Measurements from ENCODE around the gene LRP1B.

The LRP1B gene

DNA sequence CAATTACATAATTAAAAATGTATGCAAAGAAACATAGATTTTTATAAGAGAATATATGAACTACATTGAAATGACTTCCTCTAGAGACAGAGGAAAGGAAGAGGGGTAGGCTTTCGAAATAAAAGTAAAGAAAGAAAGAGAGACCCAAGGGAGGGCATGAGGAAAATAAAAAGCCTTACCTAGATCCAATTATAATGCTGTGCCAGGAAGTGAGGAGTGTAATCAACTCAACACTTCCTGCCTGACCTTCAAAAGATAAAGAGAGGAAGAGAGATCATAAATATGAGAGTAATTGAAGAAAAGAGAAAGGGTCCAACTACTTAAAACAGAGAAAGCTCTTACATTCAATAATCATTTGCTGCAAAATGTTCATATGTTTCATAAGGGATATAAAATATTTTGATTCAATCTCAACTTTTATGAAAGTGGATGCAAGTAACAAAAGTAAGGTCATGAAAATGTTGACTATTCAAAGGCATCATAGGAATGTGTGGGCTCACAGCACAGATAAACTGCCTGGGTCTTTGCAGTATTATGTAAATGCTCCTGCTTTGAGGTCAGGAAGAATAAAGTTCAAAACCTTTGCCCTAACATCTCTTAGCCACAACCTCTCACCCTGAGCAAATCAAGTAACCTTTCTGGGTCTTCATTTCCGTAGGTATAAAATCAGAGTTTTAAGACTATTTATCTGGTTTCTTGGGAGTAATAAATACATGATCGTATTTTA, 1237.7 kb downstream of the LRP1B start:
- DNase-seq (ENCODE audit: low spot score), result no peak

DNA sequence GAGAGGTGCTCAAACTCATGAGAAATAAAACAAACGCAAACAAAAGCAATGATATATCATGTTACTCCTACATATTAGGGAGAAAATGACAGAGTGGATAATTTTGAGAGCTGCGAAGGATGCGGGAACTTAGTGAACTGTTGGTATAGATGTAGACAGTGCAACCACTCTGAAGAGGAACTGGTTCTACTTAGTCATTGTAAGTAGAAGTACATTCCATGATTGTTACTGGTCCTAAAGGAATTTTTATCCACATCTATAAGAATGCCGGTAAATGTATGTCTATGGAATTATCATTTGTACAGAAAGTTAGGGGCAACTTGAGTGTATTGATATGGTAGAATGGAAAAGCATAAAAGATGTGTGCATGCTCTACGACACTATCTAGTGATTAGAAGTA, 1238.4 kb downstream of the LRP1B start:
- no peak for DNase-seq (ENCODE audit: low spot score)

DNA sequence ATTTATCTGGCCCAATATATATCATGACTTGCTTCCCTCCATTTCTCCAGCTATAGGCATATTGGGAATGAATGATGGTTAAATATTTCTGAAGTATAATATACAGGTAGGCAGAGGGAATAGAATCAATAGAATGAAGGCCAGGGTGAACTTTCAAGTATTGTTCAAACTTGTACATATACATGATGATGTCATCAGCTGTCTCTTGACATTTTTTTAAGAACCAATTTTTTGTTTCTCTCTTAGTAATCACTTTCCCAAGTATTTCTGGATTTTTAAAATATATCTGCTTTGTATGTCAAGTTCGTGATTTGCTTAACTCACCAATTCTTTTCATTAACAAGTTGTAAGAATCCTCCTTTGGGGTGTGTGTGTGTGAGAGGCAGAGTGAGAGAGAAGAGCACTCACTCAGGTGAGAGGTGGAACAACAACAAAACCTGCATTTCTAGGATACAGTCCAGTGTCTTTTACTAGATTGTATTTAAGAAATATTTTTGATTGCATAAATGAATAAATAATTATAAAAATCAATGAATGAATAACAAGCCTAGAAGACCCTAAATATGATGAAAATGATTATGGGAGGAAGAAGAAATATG, 1239.1 kb downstream of the LRP1B start:
- DNase-seq (ENCODE audit: low spot score), result no peak

DNA sequence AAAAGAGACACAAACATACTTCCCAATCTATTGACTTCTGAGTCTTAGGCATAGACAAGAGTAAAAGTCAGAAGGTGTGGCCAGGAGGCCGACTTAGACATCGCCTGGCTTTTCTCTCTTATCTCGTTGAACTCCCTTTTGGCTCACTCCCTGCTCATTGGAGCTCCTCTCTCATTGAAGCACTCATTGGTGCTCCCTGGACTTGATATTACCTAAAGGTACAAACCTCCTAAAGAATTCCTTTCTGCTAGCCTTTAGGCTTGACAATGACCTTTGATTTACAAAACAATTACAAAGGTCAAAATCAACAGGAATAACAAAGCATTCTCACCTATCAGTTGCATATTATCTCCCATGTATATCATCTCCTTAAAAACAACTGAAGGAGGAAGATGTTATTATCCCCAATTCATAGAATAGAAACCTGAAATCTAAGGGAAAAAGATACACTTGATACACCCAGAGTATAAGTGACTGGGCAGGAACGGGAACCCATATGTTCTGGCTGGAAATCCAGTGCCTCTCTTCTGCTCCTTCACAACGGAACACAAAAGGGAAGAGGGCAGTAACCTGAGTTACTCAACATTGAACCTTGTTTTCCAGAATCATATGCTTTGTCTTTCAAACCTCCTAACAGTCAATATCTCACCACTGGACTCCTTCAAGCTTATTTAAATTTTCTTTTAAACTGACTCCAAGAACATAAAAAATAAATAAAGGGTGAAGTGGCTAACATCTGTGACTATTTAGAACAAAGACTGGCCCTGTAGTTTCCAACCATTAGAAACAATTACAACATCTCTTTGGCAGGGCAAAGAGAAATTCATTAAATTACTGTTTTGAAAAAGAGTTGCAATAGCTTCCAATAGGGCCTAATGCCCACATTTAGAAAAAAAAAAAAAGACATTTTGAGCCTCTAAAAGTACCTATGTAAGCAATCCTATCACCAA, 1247.9 kb downstream of the LRP1B start:
- DNase-seq (ENCODE audit: low spot score), result no peak

DNA sequence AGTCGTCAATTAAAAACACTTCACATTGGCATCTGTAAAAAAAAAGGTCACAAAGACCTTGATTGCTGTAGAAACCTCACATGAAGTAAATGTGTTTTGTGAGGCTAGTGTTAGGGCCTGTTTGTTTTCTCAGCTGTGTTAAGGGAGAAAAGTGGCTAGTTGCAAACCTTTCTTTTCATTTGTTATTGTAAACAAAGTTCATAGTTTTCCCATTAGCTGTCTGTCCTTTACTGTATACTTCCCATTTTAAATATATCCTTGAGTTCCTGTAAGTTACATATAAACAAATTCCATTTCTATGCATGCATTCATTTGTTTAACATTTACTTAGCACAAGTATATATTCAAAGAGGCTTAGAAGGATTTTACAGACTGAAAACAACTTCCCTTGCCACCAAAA, 1250.2 kb downstream of the LRP1B start:
- DNase-seq (ENCODE audit: low spot score), result no peak

DNA sequence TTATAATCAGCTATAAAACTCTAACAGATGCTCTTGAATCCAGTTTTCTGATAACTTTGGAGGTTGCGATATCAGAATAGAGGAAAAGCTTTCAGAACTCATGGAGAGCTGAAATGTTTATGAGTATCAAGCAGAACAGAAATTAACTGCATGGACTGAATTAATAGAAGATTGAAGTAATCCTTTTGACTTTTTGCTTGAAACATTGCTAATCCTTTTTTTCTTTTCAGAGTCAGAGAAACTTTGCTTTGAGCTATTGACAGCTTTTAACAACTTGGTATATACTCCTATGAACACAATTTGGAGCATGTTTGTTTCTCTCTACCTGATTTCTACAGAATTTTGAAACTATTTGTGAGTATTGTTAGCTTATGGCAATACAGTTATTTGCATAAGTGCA, 1254.8 kb downstream of the LRP1B start:
- no peak for DNase-seq (ENCODE audit: low spot score)

DNA sequence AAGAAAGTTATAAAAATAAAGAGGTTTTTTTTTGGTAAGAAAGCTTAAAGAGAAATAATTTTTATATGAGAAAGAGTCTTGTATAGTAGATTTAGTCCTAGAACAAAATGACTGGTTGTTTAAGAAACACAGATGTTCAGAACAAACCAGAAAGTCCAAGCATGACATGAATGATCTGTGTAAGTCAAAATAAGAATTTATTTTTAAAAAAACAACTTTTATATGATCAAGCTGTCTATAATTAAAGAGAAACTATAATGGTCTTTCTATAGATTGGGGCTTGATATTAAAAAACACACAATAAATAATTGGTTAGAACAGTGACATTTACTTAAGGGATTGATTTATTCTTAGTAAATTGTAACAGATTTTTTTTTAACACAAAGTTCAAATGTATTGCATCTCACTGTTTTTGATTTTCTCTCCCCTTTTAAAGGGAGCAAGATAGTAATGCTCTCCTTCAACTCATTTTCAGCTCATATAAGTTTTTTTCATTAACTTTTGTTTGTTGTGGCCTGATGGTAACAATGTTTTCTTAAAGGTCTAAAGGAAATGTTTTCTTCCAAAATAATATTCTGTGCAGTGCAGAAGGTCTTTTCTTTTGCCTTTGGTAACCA, 1256.8 kb downstream of the LRP1B start:
- DNase-seq (ENCODE audit: low spot score), result no peak

DNA sequence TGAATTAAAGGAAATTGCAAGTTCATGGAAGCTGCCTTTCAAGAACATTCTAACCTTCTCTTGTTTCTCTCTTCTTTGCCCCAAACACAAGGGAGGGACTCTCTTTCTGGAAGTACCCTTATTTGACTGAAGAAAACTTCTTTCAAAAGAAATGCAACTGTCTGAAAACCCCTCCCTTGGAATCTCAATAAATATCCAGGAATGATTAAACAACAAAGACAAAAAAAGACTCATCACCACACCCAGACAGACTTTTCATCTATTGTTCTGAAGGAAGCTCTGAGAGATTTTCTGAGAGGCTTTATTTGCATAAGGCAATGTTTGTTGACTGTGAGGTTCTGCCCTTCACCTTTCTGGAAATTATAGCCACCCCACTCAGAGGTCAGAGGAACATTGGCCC, 1260.9 kb downstream of the LRP1B start:
- no peak for DNase-seq (ENCODE audit: low spot score)

DNA sequence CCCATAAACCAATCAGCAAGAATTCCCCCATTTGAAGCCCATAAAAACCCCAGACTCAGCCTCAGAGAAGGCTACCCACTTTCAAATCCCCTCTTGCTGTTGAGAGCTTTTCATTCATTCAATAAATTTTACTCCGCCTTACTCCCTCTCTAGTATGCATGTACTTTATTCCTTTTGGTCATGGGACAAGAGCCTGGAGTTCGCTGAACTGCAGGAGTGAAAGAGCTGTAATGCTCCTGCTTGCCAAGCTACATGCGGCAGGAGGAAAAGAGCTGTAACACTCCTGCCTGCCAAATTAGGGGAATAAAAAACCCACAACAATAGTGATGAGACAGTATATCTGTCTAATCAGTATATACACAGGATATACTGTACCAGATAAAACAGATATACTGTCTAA, 1261.7 kb downstream of the LRP1B start:
- DNase-seq (ENCODE audit: low spot score), result no peak

DNA sequence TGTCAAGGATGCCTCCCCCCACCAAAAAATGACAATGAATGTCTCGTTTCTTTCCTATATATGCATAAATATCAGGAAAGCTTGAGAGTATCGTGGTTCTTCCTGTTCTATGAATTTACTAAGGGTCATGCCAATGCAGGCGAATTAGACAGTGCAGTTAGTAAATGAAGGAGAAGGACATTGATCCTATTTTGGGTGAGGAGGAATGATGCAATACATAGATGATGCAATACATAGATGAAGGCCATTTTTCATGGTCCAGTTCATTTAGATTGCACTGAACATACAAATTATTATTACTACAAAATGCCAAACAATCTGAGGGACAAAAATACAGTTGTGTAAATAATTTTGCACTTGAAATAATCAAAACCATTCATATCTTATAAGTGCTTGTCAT, 1265.0 kb downstream of the LRP1B start:
- DNase-seq (ENCODE audit: low spot score), result no peak

DNA sequence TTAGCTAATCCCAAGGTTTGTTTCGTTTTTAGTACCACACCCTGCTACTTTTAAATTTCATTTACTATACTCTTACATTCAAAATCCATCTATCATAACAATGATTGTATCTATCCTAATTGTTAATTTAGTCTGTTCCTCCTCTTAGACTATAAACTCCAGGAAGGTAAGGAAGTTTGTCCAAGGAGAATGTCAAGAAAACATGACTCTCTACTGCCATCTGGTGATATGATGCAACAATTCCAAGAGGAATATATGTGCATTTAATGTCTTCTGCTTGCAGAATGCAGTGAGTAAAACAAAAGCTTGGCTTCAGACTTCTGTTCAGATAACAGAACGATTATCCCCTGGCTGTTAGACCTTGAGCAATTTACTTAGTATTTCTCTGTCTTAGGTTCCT, 1267.1 kb downstream of the LRP1B start:
- no peak for DNase-seq (ENCODE audit: low spot score)

DNA sequence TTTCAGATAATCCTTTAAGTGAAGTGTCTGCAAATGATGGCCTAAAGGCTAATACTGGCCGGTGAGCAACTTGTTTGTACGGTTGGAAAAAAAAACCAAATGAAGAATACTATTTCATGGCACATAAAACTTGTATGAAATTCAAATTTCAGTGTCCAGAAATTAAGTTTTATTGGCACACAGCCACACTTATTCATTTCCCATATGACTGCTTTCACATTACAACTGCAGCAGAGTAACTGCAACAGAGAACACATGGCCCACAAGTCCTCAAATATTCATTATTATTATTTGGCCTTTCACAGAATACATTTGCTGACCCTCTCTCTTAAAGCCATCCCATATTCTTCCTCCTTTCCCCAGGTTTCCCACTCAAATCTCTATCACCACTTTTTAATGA, 1268.6 kb downstream of the LRP1B start:
- no peak for DNase-seq (ENCODE audit: low spot score)

DNA sequence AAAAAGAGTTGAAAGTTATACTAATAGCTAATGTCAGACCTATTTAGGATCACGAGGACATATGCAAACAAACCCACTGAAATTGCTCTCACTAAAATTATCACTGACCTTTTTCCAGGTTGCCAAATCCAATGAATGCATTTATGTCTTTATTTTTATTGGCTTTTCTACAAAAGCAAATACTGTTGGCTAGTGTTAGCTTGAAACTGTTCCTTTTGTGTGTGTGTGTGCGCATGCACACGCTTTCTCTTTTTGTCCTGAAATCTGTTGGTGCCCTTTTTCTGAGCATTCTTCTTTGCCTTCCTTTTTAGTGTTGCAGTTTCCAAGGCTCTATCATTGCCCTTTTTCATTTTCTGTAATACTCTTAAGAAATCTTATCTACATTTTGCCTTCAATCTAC, 1269.2 kb downstream of the LRP1B start:
- DNase-seq (ENCODE audit: low spot score), result no peak

DNA sequence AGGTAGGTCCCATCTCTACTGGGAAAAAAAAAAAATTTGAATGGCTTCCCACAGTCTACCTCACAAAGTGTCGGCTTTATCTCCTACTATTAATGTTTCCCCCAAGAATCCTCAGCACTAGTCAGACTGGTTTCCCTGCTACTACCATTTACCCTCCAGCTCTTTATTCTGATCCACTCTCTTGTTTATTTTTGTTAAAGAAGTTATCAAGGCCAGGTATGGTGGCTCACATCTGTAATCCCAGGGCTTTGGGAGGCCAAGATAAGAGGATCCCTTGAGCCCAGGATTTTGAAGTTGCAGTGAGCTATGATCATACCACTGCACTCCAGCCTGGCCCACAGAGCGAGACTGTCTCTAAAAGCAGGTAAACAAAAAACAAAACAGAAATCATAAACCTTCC, 1275.3 kb downstream of the LRP1B start:
- DNase-seq (ENCODE audit: low spot score), result no peak

DNA sequence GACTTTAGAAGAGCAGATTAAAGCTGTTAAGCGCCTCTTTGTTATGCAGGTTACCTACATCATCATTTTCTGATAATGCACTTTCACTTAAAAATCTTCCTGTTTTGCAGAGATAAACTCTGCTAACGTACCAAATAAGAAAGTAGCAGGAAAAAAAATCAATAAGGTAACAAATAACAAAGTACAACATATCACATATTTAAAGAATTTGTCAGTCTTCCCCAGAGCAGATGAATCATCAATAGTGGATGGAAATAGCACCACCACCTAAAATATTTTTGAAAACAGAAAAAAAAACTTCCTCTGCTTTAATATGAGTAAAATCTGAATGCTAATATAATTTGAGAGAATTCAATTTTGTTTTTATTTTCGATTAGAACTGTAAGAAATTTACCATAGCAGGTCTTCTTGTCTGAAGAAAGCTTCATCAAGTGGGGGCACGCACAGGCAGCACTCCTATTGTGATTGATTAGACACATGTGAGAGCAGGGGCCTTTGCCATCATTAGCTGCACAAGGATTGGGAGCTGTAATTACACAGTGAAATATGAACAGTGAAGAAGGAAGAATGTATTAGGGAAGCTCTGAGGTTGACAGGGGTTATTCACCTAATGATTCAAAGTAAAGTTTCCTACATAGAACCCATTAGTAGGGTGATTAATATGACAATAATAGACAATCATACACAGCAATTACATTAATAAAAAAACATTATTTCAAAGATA, 1279.4 kb downstream of the LRP1B start:
- DNase-seq (ENCODE audit: low spot score), result no peak

DNA sequence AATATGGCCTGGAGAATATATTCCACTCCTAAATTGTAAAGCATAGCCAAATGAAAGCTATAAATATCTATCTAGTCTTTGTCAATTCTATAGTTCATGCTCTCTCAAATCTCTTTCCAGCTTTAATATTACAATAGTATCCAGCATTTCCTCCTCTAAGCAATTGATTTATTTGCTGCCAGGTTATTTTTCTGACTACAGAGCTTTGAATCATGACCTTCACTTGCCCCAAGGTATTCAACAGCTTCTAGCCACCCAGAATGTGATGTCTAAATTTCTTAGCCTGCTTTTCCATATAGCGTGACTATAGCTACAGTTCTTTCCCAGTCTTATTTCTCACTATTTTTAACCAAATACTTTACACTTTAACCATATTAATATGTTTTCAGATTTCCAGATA, 1287.6 kb downstream of the LRP1B start:
- no peak for DNase-seq (ENCODE audit: low spot score)

DNA sequence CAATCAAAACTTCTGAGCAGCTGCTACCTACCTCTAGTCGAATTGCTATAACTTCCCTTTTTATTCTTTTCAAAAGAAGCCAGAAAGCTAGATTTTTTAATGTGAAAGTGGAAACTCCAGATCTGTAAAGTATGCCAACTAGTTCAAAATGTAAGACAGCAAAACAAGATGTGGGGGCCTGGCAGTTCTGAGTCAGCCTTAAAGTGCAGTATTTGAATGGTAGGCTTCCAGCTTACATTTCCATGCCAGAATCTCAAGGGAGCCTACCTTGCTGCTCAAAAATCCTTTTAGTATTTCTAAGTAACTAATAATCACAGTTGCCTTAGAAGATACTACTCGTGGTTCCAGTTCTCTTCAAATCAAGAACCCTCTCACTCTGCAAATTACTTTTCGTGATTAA, 1288.7 kb downstream of the LRP1B start:
- DNase-seq (ENCODE audit: low spot score), result no peak

DNA sequence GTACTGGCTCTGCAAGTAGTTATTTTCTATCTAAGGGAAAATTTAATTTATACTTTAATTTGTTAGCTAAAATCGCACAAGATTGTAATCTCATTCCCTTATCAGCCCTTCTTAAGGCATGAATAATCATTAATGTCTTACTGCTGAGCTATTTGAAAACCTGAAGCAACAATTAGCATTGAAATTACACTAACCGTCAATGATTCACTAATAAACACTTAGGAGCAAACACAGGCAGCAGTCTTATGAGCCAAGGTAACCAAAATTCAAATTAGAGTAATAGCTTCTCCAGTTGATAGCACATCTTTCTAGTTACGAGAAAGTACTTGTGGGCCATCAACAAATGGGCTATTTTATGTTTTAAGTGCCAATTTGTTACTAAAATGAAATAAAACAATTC, 1289.7 kb downstream of the LRP1B start:
- DNase-seq (ENCODE audit: low spot score), result no peak

DNA sequence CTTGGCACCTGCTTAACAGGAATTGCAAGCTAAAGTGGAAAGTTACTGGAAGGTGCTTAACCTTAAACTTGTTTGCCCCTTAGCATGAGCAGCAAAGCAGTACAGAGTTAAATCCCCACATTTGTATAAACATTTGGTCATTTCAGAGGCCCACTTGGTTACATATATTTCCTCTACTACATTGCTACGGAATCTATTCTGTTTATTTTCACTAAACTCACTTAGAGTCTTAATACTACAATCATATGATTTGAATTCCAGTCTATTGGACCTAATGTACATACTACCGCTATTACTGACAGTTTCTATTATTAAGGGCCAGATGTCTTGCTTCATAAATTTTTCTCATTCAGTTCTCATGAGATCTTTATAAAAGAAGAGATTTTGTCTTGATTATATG, 1294.0 kb downstream of the LRP1B start:
- no peak for DNase-seq (ENCODE audit: low spot score)

DNA sequence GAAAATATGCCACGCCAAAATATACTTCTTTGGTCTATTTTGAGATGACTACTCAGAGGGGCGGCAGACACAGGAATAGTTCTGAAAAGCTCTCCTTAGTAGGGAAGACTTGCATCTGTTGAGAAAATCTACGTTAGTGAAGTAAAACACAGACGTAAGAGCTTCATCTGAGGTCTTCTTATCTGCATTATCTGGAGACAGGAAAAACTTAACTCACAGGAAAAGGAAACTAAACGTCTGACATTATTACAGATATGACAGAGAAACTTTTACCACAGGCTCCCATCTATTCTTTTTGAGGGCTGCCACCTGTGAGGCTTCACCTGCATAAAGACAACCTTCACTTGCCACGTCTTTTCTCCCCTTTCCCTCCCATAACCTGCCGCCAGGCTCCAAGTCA, 1295.7 kb downstream of the LRP1B start:
- DNase-seq (ENCODE audit: low spot score), result no peak

DNA sequence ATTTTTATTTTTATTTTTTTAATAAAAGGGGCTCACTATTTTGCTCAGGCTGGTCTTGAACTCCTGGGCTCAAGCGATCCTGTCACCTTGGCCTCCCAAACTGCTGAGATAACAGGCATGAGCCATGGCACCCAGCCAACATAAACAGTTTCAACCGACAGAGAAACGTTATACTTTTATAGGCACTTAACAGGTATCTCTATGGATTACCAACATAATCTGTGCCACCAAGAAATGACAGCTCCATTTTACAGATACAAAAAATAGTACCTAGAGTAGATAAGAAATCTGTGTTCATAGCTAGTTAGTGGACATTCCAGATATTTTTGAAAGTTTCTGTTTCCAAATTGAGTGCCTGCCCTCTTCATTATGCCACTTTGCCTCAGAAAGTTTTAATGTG, 1316.7 kb downstream of the LRP1B start:
- DNase-seq (ENCODE audit: low spot score), result no peak

DNA sequence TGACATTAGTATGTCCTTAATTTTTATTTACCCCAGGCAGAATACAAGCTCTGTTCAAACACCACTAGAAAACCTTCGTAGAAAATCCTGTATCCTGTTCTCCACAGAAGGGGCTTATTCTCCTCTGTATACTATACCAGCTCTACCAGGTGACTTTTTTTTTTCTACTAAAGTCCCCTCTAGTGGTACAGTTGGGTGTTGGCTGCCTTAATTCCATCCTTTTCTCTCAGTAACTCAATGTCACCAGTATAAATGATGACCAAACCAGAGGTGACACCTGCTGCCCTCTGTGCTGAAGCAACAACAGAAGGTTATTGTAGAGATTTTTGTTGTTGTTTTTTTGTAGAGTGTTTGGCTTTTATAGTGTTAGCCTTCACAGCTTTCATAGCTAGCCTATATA, 1322.0 kb downstream of the LRP1B start:
- DNase-seq (ENCODE audit: low spot score), result no peak

All from HuH-7.5 (cell line).